GM23248 (cell line): Measurements from ENCODE around the gene FANCG. TPM values are rescaled to one million over a fixed set of nuclear protein-coding genes. Genes with fewer than 3 reads are reported as not detected.

Experiments used
- DNase-seq: peaks from one replicate; pipeline ENCODE4 v3.0.0-alpha.2; 2015
- H2AFZ ChIP-seq: fragments of 200-600 bp; sonication (generic); 2 replicates; pipeline ENCODE4 v1.6.1; 2016; ENCODE audit warnings: antibody characterized with exemption
- H3F3A ChIP-seq: fragments of 200-600 bp; sonication (generic); 2 replicates; pipeline ENCODE4 v1.6.1; 2016; ENCODE audit warnings: mild to moderate bottlenecking, antibody characterized with exemption, mixed run types; ENCODE audit not compliant: insufficient read depth
- H3K27ac ChIP-seq: fragments of 200-600 bp; sonication (generic); 2 replicates; pipeline ENCODE4 v1.5.1; 2016; ENCODE audit warnings: mild to moderate bottlenecking
- H3K27me3 ChIP-seq: fragments of 200-600 bp; sonication (generic); replicated peaks from 2 replicates; pipeline ENCODE4 v1.6.1; 2016; ENCODE audit warnings: mild to moderate bottlenecking; ENCODE audit not compliant: insufficient read depth
- H3K36me3 ChIP-seq: fragments of 200-600 bp; sonication (generic); 2 replicates; pipeline ENCODE4 v1.6.1; 2016; ENCODE audit warnings: low read depth, mild to moderate bottlenecking
- H3K4me1 ChIP-seq: fragments of 200-600 bp; sonication (generic); 2 replicates; pipeline ENCODE4 v1.6.1; 2016; ENCODE audit warnings: mild to moderate bottlenecking; ENCODE audit not compliant: insufficient read depth
- H3K4me2 ChIP-seq: fragments of 200-600 bp; sonication (generic); one replicate; pipeline ENCODE4 v1.6.1; 2016; ENCODE audit warnings: mild to moderate bottlenecking; ENCODE audit not compliant: unreplicated experiment
- H3K4me3 ChIP-seq: fragments of 200-600 bp; sonication (generic); 2 replicates; pipeline ENCODE4 v1.5.1; 2016; ENCODE audit warnings: mild to moderate bottlenecking
- H3K79me2 ChIP-seq: fragments of 200-600 bp; sonication (generic); 2 replicates; pipeline ENCODE4 v1.6.1; 2016; ENCODE audit warnings: mild to moderate bottlenecking; ENCODE audit not compliant: insufficient read depth
- H3K9ac ChIP-seq: fragments of 200-600 bp; sonication (generic); 2 replicates; pipeline ENCODE4 v1.6.1; 2016; ENCODE audit warnings: mild to moderate bottlenecking
- H3K9me2 ChIP-seq: fragments of 200-600 bp; sonication (generic); 2 replicates; pipeline ENCODE4 v1.6.1; 2016; ENCODE audit warnings: mixed run types, mild to moderate bottlenecking, moderate library complexity; ENCODE audit not compliant: insufficient read depth
- H3K9me3 ChIP-seq: fragments of 200-600 bp; sonication (generic); one replicate; pipeline ENCODE4 v1.6.1; 2017; ENCODE audit warnings: low read depth
- H4K20me1 ChIP-seq: fragments of 200-600 bp; sonication (generic); 2 replicates; pipeline ENCODE4 v1.6.0; 2016; ENCODE audit not compliant: insufficient read depth
- EZH2 ChIP-seq: fragments of 200-600 bp; sonication (generic); IDR thresholded peaks from 2 replicates; pipeline ENCODE4 v1.6.1; 2018; ENCODE audit warnings: antibody characterized with exemption, mild to moderate bottlenecking; ENCODE audit not compliant: insufficient read depth, poor library complexity, severe bottlenecking
- EZH2phosphoT487 ChIP-seq: fragments of 200-600 bp; sonication (generic); IDR thresholded peaks from 2 replicates; pipeline ENCODE4 v1.6.1; 2018; ENCODE audit warnings: antibody characterized with exemption, moderate library complexity, mild to moderate bottlenecking, low read depth; ENCODE audit not compliant: insufficient read depth
- WGBS, 2 experiments: methylation state at CpG; one replicate each; pipeline ENCODE4 v1.1.6; 2015 to 2017; ENCODE audit warnings: low lambda C conversion rate in 2 of 2, low coverage in 1 of 2; ENCODE audit errors: missing lambda C conversion rate in 2 of 2; 5-methylcytosine and 5-hydroxymethylcytosine counted together
- in situ Hi-C: fragments of 300-500 bp; cut with MboI; formaldehyde crosslinking; loops from 2 replicates; pipeline ENCODE4 v1.15.0; 2020
- polyA plus RNA-seq: library from polyadenylated mRNA; unstranded; fragments of >200 nt; fragmentation: Nextera tagmentation; extraction: Ambion mirVana; gene quantifications from 2 replicates; pipeline ENCODE4 v1.2.1, GENCODE V29; 2016
- total RNA-seq: library from RNA; depleted of rRNA; stranded (reverse); fragments of >200 nt; shearing (Covaris generic); gene quantifications from 2 replicates; pipeline ENCODE4 v1.2.3, GENCODE V29; 2014

FANCG gene
- total and polyA plus RNA-seq, 2 experiments from 2014 or later = 15.3 to 20.0 TPM

- Histone ChIP-seq H3K36me3 (no peaks in the 10 kb centered on the region), H3K4me2 (peak overlapping the region; percentile 46), H3K9ac (peak overlapping the region; percentile 56), H3K4me3 (peak overlapping the region; percentile 57), H4K20me1 (no peaks in the 10 kb centered on the region), H3K4me1 (peaks cover 6% of the 10 kb centered on the region; the same call in 1 of the 2 replicates), H3K9me3 (no peaks in the 10 kb centered on the region), H3K9me2 (no peaks in the 10 kb centered on the region), H3K79me2 (no peaks in the 10 kb centered on the region), H3K27ac (peak overlapping the region; percentile 30; the same call in 1 of the 2 replicates), H3F3A (no peaks in the 10 kb centered on the region), H3K27me3 (no peaks in the 10 kb centered on the region), H2AFZ (peak overlapping the region; percentile 76)
- TF ChIP-seq EZH2phosphoT487 (no peak), EZH2 (no peak)
- peak; percentile 61 for DNase-seq
- 35 to 37% methylated on average over 46 to 48 of the region's 48 CpGs for WGBS, 2 experiments
- in situ Hi-C loops = no loop called here
Measured at GRCh38 chr9:35035851-35036701, 43.7 kb downstream of the FANCG start.

- 100% methylated on average over 2 of the region's 2 CpGs for WGBS, 2 experiments
- peaks cover 6% of the 10 kb centered on the region; the same call in 1 of the 2 replicates for H3K4me1 ChIP-seq
- no peaks in the 10 kb centered on the region for H3K79me2 ChIP-seq
- H3K9me2 ChIP-seq = no peaks in the 10 kb centered on the region
- H3K4me2 ChIP-seq = no peak overlapping the region
- H3K27ac ChIP-seq = no peak overlapping the region
- in situ Hi-C loops = no loop called here
- no peaks in the 10 kb centered on the region for H3K27me3 ChIP-seq
- TF ChIP-seq EZH2phosphoT487 = no peak
- TF ChIP-seq EZH2 = no peak
- H2AFZ ChIP-seq = no peak overlapping the region
- no peaks in the 10 kb centered on the region for H4K20me1 ChIP-seq
- H3F3A ChIP-seq = peaks cover 14% of the 10 kb centered on the region; the same call in 1 of the 2 replicates
- H3K9me3 ChIP-seq = no peaks in the 10 kb centered on the region
- no peak for DNase-seq
- no peak overlapping the region for H3K4me3 ChIP-seq
- no peaks in the 10 kb centered on the region for H3K36me3 ChIP-seq
- H3K9ac ChIP-seq = no peak overlapping the region
Measured at GRCh38 chr9:35033101-35033500, 46.6 kb downstream of the FANCG start.

- WGBS, 2 experiments = 54 to 64% methylated on average over 2 of the region's 2 CpGs
- no peak overlapping the region for H3K27ac ChIP-seq
- peaks cover 9% of the 10 kb centered on the region for H3K4me1 ChIP-seq
- H3K9ac ChIP-seq = no peak overlapping the region
- in situ Hi-C loops = no loop called here
- H3K9me2 ChIP-seq = no peaks in the 10 kb centered on the region
- no peak for DNase-seq
- no peaks in the 10 kb centered on the region for H3K27me3 ChIP-seq
- H3K9me3 ChIP-seq = no peaks in the 10 kb centered on the region
- no peak overlapping the region for H2AFZ ChIP-seq
- H3K36me3 ChIP-seq = no peaks in the 10 kb centered on the region
- no peaks in the 10 kb centered on the region for H3K79me2 ChIP-seq
- no peaks in the 10 kb centered on the region for H4K20me1 ChIP-seq
- no peak overlapping the region for H3K4me3 ChIP-seq
- TF ChIP-seq EZH2phosphoT487 = no peak
- no peak for TF ChIP-seq EZH2
- H3F3A ChIP-seq = peaks cover 39% of the 10 kb centered on the region; the same call in 1 of the 2 replicates
- H3K4me2 ChIP-seq = no peak overlapping the region
Measured at GRCh38 chr9:35029852-35030251, 49.9 kb downstream of the FANCG start.

- Histone ChIP-seq H4K20me1 (no peaks in the 10 kb centered on the region), H3K9me2 (no peaks in the 10 kb centered on the region), H3K9me3 (no peaks in the 10 kb centered on the region), H3F3A (peaks cover 39% of the 10 kb centered on the region; the same call in 1 of the 2 replicates), H2AFZ (no peak overlapping the region), H3K4me1 (peaks cover 9% of the 10 kb centered on the region), H3K9ac (no peak overlapping the region), H3K27ac (no peak overlapping the region), H3K4me2 (no peak overlapping the region), H3K79me2 (no peaks in the 10 kb centered on the region), H3K36me3 (no peaks in the 10 kb centered on the region), H3K4me3 (no peak overlapping the region), H3K27me3 (no peaks in the 10 kb centered on the region)
- TF ChIP-seq EZH2phosphoT487 = no peak
- no peak for TF ChIP-seq EZH2
- WGBS, 2 experiments = 89 to 90% methylated on average over 4 of the region's 4 CpGs
- no peak for DNase-seq
- in situ Hi-C loops = no loop called here
Measured at GRCh38 chr9:35029241-35029640, 50.5 kb downstream of the FANCG start.
